ENCODE results near the gene MAML2.

MAML2 gene

GRCh38 chr11:96136613-96137298 is 206.2 kb downstream of the MAML2 start:
- Mint-ChIP-seq H3K4me3 (peak overlapping the region; percentile 28), H3K27me3 (no peaks in the 10 kb centered on the region), H3K9me3 (no peaks in the 10 kb centered on the region), H3K4me1 (ENCODE audit: low read depth) (peaks cover 81% of the 10 kb centered on the region), H3K27ac (peak overlapping the region; percentile 84), H3K36me3 (ENCODE audit: low read depth) (peaks cover 51% of the 10 kb centered on the region)
- no peak for DNase-seq

- Mint-ChIP-seq H3K36me3 (ENCODE audit: low read depth) (peaks cover 55% of the 10 kb centered on the region), H3K4me1 (ENCODE audit: low read depth) (peaks cover 76% of the 10 kb centered on the region), H3K9me3 (no peaks in the 10 kb centered on the region), H3K27me3 (no peaks in the 10 kb centered on the region), H3K4me3 (no peak overlapping the region), H3K27ac (peak overlapping the region; percentile 50)
- DNase-seq: no peak
Measured at GRCh38 chr11:96134602-96135001, 208.4 kb downstream of the MAML2 start.

- Mint-ChIP-seq H3K4me3 (no peak overlapping the region), H3K9me3 (no peaks in the 10 kb centered on the region), H3K27me3 (no peaks in the 10 kb centered on the region), H3K4me1 (ENCODE audit: low read depth) (peaks cover 75% of the 10 kb centered on the region), H3K36me3 (ENCODE audit: low read depth) (peaks cover 47% of the 10 kb centered on the region), H3K27ac (peak overlapping the region; percentile 4)
- no peak for DNase-seq
Measured at GRCh38 chr11:96132437-96132836, 210.6 kb downstream of the MAML2 start.

DNA sequence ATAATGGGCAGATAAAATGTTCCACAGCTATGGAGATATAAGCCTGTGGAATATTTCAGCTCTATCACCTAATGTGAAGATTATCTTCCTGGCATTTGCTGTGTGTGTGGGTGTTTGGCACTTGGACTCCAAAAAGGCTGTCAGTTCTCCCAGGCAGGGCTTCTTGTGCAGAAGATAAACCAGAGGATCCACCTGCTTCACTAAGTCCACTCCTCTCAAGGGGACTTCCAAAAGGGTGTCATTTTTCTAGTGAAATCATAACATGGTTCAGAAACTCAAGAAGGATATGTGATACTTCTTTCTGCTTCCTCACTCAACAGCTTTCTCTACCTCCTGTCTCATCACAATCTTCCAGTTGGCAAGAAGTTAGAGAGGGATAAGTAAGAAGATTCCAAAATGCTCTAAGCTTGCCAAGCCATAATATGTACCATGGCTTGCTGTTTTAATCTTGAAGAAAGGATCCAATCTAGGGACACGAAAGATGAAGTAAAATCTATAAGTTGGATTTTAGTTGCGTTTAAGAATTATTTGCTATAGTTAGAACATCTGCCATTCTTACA is 212.9 kb downstream of the MAML2 start:
- no peaks in the 10 kb centered on the region for H3K27me3 Mint-ChIP-seq
- H3K36me3 Mint-ChIP-seq (ENCODE audit: low read depth): peaks cover 48% of the 10 kb centered on the region
- peaks cover 76% of the 10 kb centered on the region for H3K4me1 Mint-ChIP-seq (ENCODE audit: low read depth)
- no peak for DNase-seq
- no peak overlapping the region for H3K4me3 Mint-ChIP-seq
- peak overlapping the region; percentile 83 for H3K27ac Mint-ChIP-seq
- H3K9me3 Mint-ChIP-seq: no peaks in the 10 kb centered on the region

DNA sequence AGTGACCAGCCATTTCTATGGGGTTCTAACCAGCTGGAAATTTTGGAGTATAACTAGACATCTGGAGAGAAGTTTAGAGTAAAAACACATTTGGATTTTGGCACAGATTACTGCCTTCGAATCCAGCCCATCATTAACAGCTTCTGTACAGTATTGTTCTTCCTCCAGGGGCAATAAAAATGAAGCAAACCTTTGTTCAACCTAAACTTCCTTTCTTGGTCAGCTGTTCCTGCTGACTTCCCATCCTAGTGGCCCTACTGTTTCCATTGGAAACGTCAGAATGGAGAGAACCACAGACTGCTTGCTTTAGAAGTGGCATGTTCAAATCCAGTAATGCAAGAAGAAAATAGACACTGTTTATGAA is 215.4 kb downstream of the MAML2 start:
- H3K4me3 Mint-ChIP-seq: no peak overlapping the region
- no peak overlapping the region for H3K27ac Mint-ChIP-seq
- H3K4me1 Mint-ChIP-seq (ENCODE audit: low read depth): peaks cover 84% of the 10 kb centered on the region
- H3K27me3 Mint-ChIP-seq: no peaks in the 10 kb centered on the region
- H3K9me3 Mint-ChIP-seq: no peaks in the 10 kb centered on the region
- peaks cover 55% of the 10 kb centered on the region for H3K36me3 Mint-ChIP-seq (ENCODE audit: low read depth)
- DNase-seq: no peak

GRCh38 chr11:96126917-96127595 is 215.9 kb downstream of the MAML2 start:
- Mint-ChIP-seq H3K27me3 (no peaks in the 10 kb centered on the region), H3K9me3 (no peaks in the 10 kb centered on the region), H3K36me3 (ENCODE audit: low read depth) (peaks cover 57% of the 10 kb centered on the region), H3K4me1 (ENCODE audit: low read depth) (peaks cover 84% of the 10 kb centered on the region), H3K4me3 (no peak overlapping the region), H3K27ac (peak overlapping the region; percentile 49)
- DNase-seq: no peak

- no peak overlapping the region for H3K4me3 Mint-ChIP-seq
- DNase-seq: no peak
- no peaks in the 10 kb centered on the region for H3K27me3 Mint-ChIP-seq
- H3K4me1 Mint-ChIP-seq (ENCODE audit: low read depth): peaks cover 76% of the 10 kb centered on the region
- H3K36me3 Mint-ChIP-seq (ENCODE audit: low read depth): peaks cover 58% of the 10 kb centered on the region
- H3K27ac Mint-ChIP-seq: no peak overlapping the region
- no peaks in the 10 kb centered on the region for H3K9me3 Mint-ChIP-seq
Measured at GRCh38 chr11:96125400-96125799, 217.6 kb downstream of the MAML2 start.

GRCh38 chr11:96124155-96124554 is 218.8 kb downstream of the MAML2 start:
- no peak for DNase-seq
- Mint-ChIP-seq H3K27me3 (no peaks in the 10 kb centered on the region), H3K36me3 (ENCODE audit: low read depth) (peaks cover 55% of the 10 kb centered on the region), H3K9me3 (no peaks in the 10 kb centered on the region), H3K4me3 (no peak overlapping the region), H3K4me1 (ENCODE audit: low read depth) (peaks cover 68% of the 10 kb centered on the region), H3K27ac (peak overlapping the region; percentile 60)

- Mint-ChIP-seq H3K9me3 (no peaks in the 10 kb centered on the region), H3K4me1 (ENCODE audit: low read depth) (peaks cover 65% of the 10 kb centered on the region), H3K36me3 (ENCODE audit: low read depth) (peaks cover 59% of the 10 kb centered on the region), H3K4me3 (no peak overlapping the region), H3K27ac (peak overlapping the region; percentile 41), H3K27me3 (no peaks in the 10 kb centered on the region)
- no peak for DNase-seq
Measured at GRCh38 chr11:96123301-96123700, 219.7 kb downstream of the MAML2 start.

DNA sequence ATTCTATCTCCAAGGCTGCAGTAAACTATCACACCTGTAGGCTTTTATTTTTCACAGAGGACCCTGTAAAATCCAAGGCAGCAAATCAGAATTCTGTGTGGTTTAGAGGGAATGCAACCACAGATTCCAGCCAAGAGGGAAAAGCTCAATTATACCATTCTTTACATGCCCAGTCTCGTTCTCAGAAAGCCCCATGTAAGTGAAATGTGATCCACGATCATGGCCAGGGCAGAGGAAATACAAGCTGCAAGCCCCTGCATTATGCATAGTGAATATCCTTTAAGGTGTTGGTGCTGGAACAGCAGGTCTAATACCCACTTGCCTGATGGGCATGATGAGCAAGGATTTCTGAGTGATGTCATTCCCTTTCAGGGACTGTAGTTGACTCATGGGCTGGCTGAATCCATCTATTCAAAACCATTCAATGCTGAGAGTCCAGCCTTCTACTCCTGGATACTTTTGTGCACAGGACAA is 220.4 kb downstream of the MAML2 start:
- DNase-seq: no peak
- H3K4me3 Mint-ChIP-seq: no peak overlapping the region
- peak overlapping the region; percentile 41 for H3K27ac Mint-ChIP-seq
- no peaks in the 10 kb centered on the region for H3K9me3 Mint-ChIP-seq
- H3K36me3 Mint-ChIP-seq (ENCODE audit: low read depth): peaks cover 63% of the 10 kb centered on the region
- H3K4me1 Mint-ChIP-seq (ENCODE audit: low read depth): peaks cover 65% of the 10 kb centered on the region
- no peaks in the 10 kb centered on the region for H3K27me3 Mint-ChIP-seq

- Mint-ChIP-seq H3K9me3 (no peaks in the 10 kb centered on the region), H3K4me3 (no peak overlapping the region), H3K4me1 (ENCODE audit: low read depth) (peaks cover 59% of the 10 kb centered on the region), H3K27me3 (no peaks in the 10 kb centered on the region), H3K27ac (no peak overlapping the region), H3K36me3 (ENCODE audit: low read depth) (peaks cover 71% of the 10 kb centered on the region)
- no peak for DNase-seq
Measured at GRCh38 chr11:96119211-96119610, 223.8 kb downstream of the MAML2 start.

GRCh38 chr11:96116376-96116775 is 226.6 kb downstream of the MAML2 start:
- H3K27ac Mint-ChIP-seq: no peak overlapping the region
- DNase-seq: no peak
- no peak overlapping the region for H3K4me3 Mint-ChIP-seq
- peaks cover 69% of the 10 kb centered on the region for H3K36me3 Mint-ChIP-seq (ENCODE audit: low read depth)
- H3K27me3 Mint-ChIP-seq: no peaks in the 10 kb centered on the region
- H3K4me1 Mint-ChIP-seq (ENCODE audit: low read depth): peaks cover 63% of the 10 kb centered on the region
- H3K9me3 Mint-ChIP-seq: no peaks in the 10 kb centered on the region

GRCh38 chr11:96114178-96115064 is 228.6 kb downstream of the MAML2 start:
- Mint-ChIP-seq H3K4me3 (no peak overlapping the region), H3K9me3 (no peaks in the 10 kb centered on the region), H3K27ac (peak overlapping the region; percentile 81), H3K4me1 (ENCODE audit: low read depth) (peaks cover 71% of the 10 kb centered on the region), H3K36me3 (ENCODE audit: low read depth) (peaks cover 69% of the 10 kb centered on the region), H3K27me3 (no peaks in the 10 kb centered on the region)
- DNase-seq: no peak

DNA sequence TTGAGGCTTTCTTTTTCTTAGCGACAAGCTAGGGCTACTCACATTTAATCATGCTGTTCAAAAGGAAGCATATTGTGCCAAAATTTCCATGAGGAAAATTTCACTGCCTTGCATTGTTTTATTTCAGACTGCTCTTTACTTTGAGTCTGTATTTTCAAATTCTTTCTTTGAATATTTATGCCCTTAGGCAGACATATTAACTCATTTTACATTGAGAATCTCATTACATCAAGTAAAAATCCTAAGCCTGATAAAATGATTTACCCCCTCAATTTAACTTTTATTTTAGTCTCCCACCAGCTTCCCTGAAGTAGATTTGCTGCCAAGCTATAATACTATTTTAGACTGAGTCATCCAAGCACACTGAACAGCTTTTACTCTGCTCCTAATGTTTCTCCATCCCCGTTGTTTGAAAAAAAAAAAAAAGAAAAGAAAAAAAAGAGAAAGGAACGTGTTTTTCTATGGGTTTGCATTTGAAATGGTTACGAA is 229.8 kb downstream of the MAML2 start:
- Mint-ChIP-seq H3K36me3 (ENCODE audit: low read depth) (peaks cover 63% of the 10 kb centered on the region), H3K27ac (peak overlapping the region; percentile 76), H3K27me3 (no peaks in the 10 kb centered on the region), H3K4me3 (no peak overlapping the region), H3K4me1 (ENCODE audit: low read depth) (peaks cover 67% of the 10 kb centered on the region), H3K9me3 (no peaks in the 10 kb centered on the region)
- no peak for DNase-seq
